ENCODE results near the gene CENPM.

Gene CENPM

GRCh38 chr22:41940832-41941765 lies 5.9 kb downstream of the CENPM start:
- Histone ChIP-seq H3K4me3 (replicated peaks; ENCODE audit: low read depth, low read length) (no peak overlapping the region), H3K27me3 (replicated peaks; ENCODE audit: control insufficient read depth, insufficient read depth, low read length) (no peaks in the 10 kb centered on the region), H3K36me3 (ENCODE audit: control insufficient read depth, insufficient read depth, low read length) (peaks cover 9% of the 10 kb centered on the region)
- peak; percentile 69 for DNase-seq (ENCODE audit: extremely low read depth, insufficient read length)
- peak; percentile 86 for TF ChIP-seq CTCF (IDR thresholded peaks at IDR 0.05; ENCODE audit: insufficient read depth, low read length, poor library complexity, severe bottlenecking)

- peak; percentile 84 for DNase-seq (ENCODE audit: extremely low read depth, insufficient read length)
- TF ChIP-seq CTCF (IDR thresholded peaks at IDR 0.05; ENCODE audit: insufficient read depth, low read length, poor library complexity, severe bottlenecking), result no peak
- Histone ChIP-seq H3K36me3 (ENCODE audit: control insufficient read depth, insufficient read depth, low read length) (peaks cover 9% of the 10 kb centered on the region), H3K27me3 (replicated peaks; ENCODE audit: control insufficient read depth, insufficient read depth, low read length) (no peaks in the 10 kb centered on the region), H3K4me3 (replicated peaks; ENCODE audit: low read depth, low read length) (peak overlapping the region; percentile 28)
Observed at GRCh38 chr22:41939981-41940831, 6.7 kb downstream of the CENPM start.

GRCh38 chr22:41936894-41937169 lies 10.1 kb downstream of the CENPM start:
- DNase-seq (ENCODE audit: extremely low read depth, insufficient read length), result peak; percentile 35

GRCh38 chr22:41935509-41935908 lies 11.4 kb downstream of the CENPM start:
- no peak for TF ChIP-seq CTCF (IDR thresholded peaks at IDR 0.05; ENCODE audit: insufficient read depth, low read length, poor library complexity, severe bottlenecking)
- Histone ChIP-seq H3K27me3 (replicated peaks; ENCODE audit: control insufficient read depth, insufficient read depth, low read length) (no peaks in the 10 kb centered on the region), H3K36me3 (ENCODE audit: control insufficient read depth, insufficient read depth, low read length) (peaks cover 4% of the 10 kb centered on the region; the same call in 1 of the 2 replicates), H3K4me3 (replicated peaks; ENCODE audit: low read depth, low read length) (no peak overlapping the region)
- peak; percentile 57 for DNase-seq (ENCODE audit: extremely low read depth, insufficient read length)

More at GRCh38 chr22:41936894-41937169, 10.1 kb downstream of the CENPM start:
- Histone ChIP-seq H3K4me3 (replicated peaks; ENCODE audit: low read depth, low read length) (no peak overlapping the region), H3K36me3 (ENCODE audit: control insufficient read depth, insufficient read depth, low read length) (peaks cover 5% of the 10 kb centered on the region), H3K27me3 (replicated peaks; ENCODE audit: control insufficient read depth, insufficient read depth, low read length) (no peaks in the 10 kb centered on the region)
- no peak for TF ChIP-seq CTCF (IDR thresholded peaks at IDR 0.05; ENCODE audit: insufficient read depth, low read length, poor library complexity, severe bottlenecking)

GRCh38 chr22:41935015-41935351 lies 12.0 kb downstream of the CENPM start:
- Histone ChIP-seq H3K27me3 (replicated peaks; ENCODE audit: control insufficient read depth, insufficient read depth, low read length) (no peaks in the 10 kb centered on the region), H3K4me3 (replicated peaks; ENCODE audit: low read depth, low read length) (no peak overlapping the region), H3K36me3 (ENCODE audit: control insufficient read depth, insufficient read depth, low read length) (peaks cover 4% of the 10 kb centered on the region; the same call in 1 of the 2 replicates)
- DNase-seq (ENCODE audit: extremely low read depth, insufficient read length), result no peak
- TF ChIP-seq CTCF (IDR thresholded peaks at IDR 0.05; ENCODE audit: insufficient read depth, low read length, poor library complexity, severe bottlenecking), result no peak

Measured in GM06990 (cell line).